C4-2B (cell line): Measurements from ENCODE around the gene RAB6B.

Experiments
- CTCF ChIP-seq: fragments of 450-650 bp; conservative IDR thresholded peaks from 2 replicates; pipeline ENCODE4 v1.5.1; 2017; ENCODE audit warnings: mild to moderate bottlenecking
- ZFX ChIP-seq: fragments of 450-650 bp; IDR thresholded peaks from 2 replicates; pipeline ENCODE4 v1.6.1; 2017

GRCh38 chr3:133812872-133813271 is 82.8 kb downstream of the RAB6B start:
- no peak for TF ChIP-seq CTCF
- TF ChIP-seq ZFX: no peak
